H9 (cell line): ENCODE results near the gene TERT. TPM values are rescaled to one million over a fixed set of nuclear protein-coding genes. Genes with fewer than 3 reads are reported as not detected.

Experiments
- DNase-seq: peaks from one replicate; pipeline ENCODE4 v3.0.0-alpha.2; 2017
- H2AFZ ChIP-seq: one replicate; pipeline ENCODE4 v1.6.1; 2013; ENCODE audit warnings: mild to moderate bottlenecking, low read length, control low read depth, moderate library complexity
- H2AK5ac ChIP-seq: 2 replicates; pipeline ENCODE4 v1.6.1; 2013; ENCODE audit warnings: low read length, control low read depth, mixed read lengths; ENCODE audit not compliant: insufficient read length
- H2BK120ac ChIP-seq: one replicate; pipeline ENCODE4 v1.6.1; 2013; ENCODE audit warnings: low read depth, mild to moderate bottlenecking, low read length, control low read depth, inconsistent platforms; ENCODE audit not compliant: poor library complexity, severe bottlenecking
- H2BK12ac ChIP-seq: 2 replicates; pipeline ENCODE4 v1.6.1; 2013; ENCODE audit warnings: low read length, control low read depth, mixed read lengths, low read depth; ENCODE audit not compliant: insufficient read length
- H2BK15ac ChIP-seq: 2 replicates; pipeline ENCODE4 v1.6.1; 2013; ENCODE audit warnings: low read depth, low read length, control low read depth
- H2BK20ac ChIP-seq: one replicate; pipeline ENCODE4 v1.6.1; 2013; ENCODE audit warnings: low read depth, mild to moderate bottlenecking, low read length, control low read depth, inconsistent platforms; ENCODE audit not compliant: poor library complexity, severe bottlenecking
- H2BK5ac ChIP-seq: 2 replicates; pipeline ENCODE4 v1.6.1; 2013; ENCODE audit warnings: low read length, control low read depth, mixed read lengths; ENCODE audit not compliant: insufficient read length
- H3K14ac ChIP-seq: 2 replicates; pipeline ENCODE4 v1.6.1; 2013; ENCODE audit warnings: low read length, control low read depth; ENCODE audit not compliant: insufficient read depth
- H3K18ac ChIP-seq: 2 replicates; pipeline ENCODE4 v1.6.1; 2013; ENCODE audit warnings: low read depth, mild to moderate bottlenecking, mixed read lengths, low read length, control low read depth; ENCODE audit not compliant: insufficient read length
- H3K23ac ChIP-seq: 2 replicates; pipeline ENCODE4 v1.6.1; 2013; ENCODE audit warnings: low read length, control low read depth, mixed read lengths, low read depth; ENCODE audit not compliant: insufficient read length
- H3K23me2 ChIP-seq: 2 replicates; pipeline ENCODE4 v1.6.1; 2013; ENCODE audit warnings: low read depth, mild to moderate bottlenecking, mixed read lengths, low read length, control low read depth; ENCODE audit not compliant: insufficient read length, poor library complexity, severe bottlenecking
- H3K27ac ChIP-seq: 2 replicates; pipeline ENCODE4 v1.5.1; 2013; ENCODE audit warnings: low read length, control low read depth, mixed read lengths, low read depth; ENCODE audit not compliant: insufficient read length
- H3K27me3 ChIP-seq: 2 replicates; pipeline ENCODE4 v1.6.1; 2013; ENCODE audit warnings: low read length, control low read depth, inconsistent platforms; ENCODE audit not compliant: insufficient read depth
- H3K4ac ChIP-seq: 2 replicates; pipeline ENCODE4 v1.6.1; 2013; ENCODE audit warnings: low read depth, mild to moderate bottlenecking, control low read depth, inconsistent platforms, low read length, moderate library complexity
- H3K4me1 ChIP-seq: 2 replicates; pipeline ENCODE4 v1.6.1; 2013; ENCODE audit warnings: low read length, control low read depth, inconsistent platforms; ENCODE audit not compliant: insufficient read depth
- H3K4me2 ChIP-seq: 2 replicates; pipeline ENCODE4 v1.6.1; 2013; ENCODE audit warnings: low read length, control low read depth, mixed read lengths; ENCODE audit not compliant: insufficient read length, insufficient read depth
- H3K56ac ChIP-seq: 2 replicates; pipeline ENCODE4 v1.6.1; 2013; ENCODE audit warnings: low read depth, mild to moderate bottlenecking, mixed read lengths, low read length, control low read depth; ENCODE audit not compliant: insufficient read length
- H3K79me1 ChIP-seq: 2 replicates; pipeline ENCODE4 v1.6.1; 2013; ENCODE audit warnings: low read depth, mild to moderate bottlenecking, moderate library complexity, low read length, control low read depth, inconsistent platforms; ENCODE audit not compliant: insufficient read depth, poor library complexity, severe bottlenecking
- H3K79me2 ChIP-seq: 2 replicates; pipeline ENCODE4 v1.6.1; 2013; ENCODE audit warnings: low read length, control low read depth, inconsistent platforms; ENCODE audit not compliant: insufficient read depth
- H3K9ac ChIP-seq: 2 replicates; pipeline ENCODE4 v1.6.1; 2013; ENCODE audit warnings: low read length, control low read depth, mixed read lengths; ENCODE audit not compliant: insufficient read length; ENCODE audit errors: extremely low read depth
- H3K9me3 ChIP-seq: one replicate; pipeline ENCODE4 v1.6.1; 2013; ENCODE audit warnings: low read depth, low read length, inconsistent platforms; ENCODE audit not compliant: control insufficient read depth
- H3T11ph ChIP-seq: one replicate; pipeline ENCODE4 v1.6.1; 2013; ENCODE audit warnings: mild to moderate bottlenecking, low read length, control low read depth, inconsistent platforms
- H4K20me1 ChIP-seq: one replicate; pipeline ENCODE4 v1.6.1; 2013; ENCODE audit not compliant: control insufficient read depth, insufficient read length, insufficient read depth
- H4K5ac ChIP-seq: 2 replicates; pipeline ENCODE4 v1.6.1; 2013; ENCODE audit warnings: low read depth, mild to moderate bottlenecking, mixed read lengths, low read length, control low read depth; ENCODE audit not compliant: insufficient read length
- H4K8ac ChIP-seq: replicated peaks from 2 replicates; pipeline ENCODE4 v1.6.1; 2013; ENCODE audit warnings: low read length, control low read depth, mixed read lengths, low read depth; ENCODE audit not compliant: insufficient read length
- H4K91ac ChIP-seq: 2 replicates; pipeline ENCODE4 v1.6.1; 2013; ENCODE audit warnings: low read depth, mild to moderate bottlenecking, moderate library complexity, mixed read lengths, low read length, control low read depth; ENCODE audit not compliant: insufficient read length
- H3K27ac Mint-ChIP-seq, 3 experiments: 2 replicates in 2 of 3; 3 replicates in 1 of 3; pipeline ENCODE4 v1.8.0; 2020 to 2021; ENCODE audit warnings: mixed read lengths in 3 of 3, mild to moderate bottlenecking in 1 of 3, moderate library complexity in 1 of 3
- H3K27me3 Mint-ChIP-seq: 2 replicates; pipeline ENCODE4 v1.8.0; 2021; ENCODE audit warnings: low read depth, mild to moderate bottlenecking, moderate library complexity, mixed read lengths
- H3K36me3 Mint-ChIP-seq, 3 experiments: 2 replicates in 2 of 3; 3 replicates in 1 of 3; pipeline ENCODE4 v1.8.0; 2020 to 2021; ENCODE audit warnings: low read depth in 3 of 3, mixed read lengths in 3 of 3; ENCODE audit not compliant: insufficient read depth in 1 of 3
- H3K4me1 Mint-ChIP-seq, 2 experiments: 2 replicates each; pipeline ENCODE4 v1.8.0; 2020; ENCODE audit warnings: mixed read lengths in 2 of 2
- H3K4me3 Mint-ChIP-seq, 2 experiments: 2 replicates in 1 of 2; 3 replicates in 1 of 2; pipeline ENCODE4 v1.8.0; 2020 to 2021; ENCODE audit warnings: mild to moderate bottlenecking in 2 of 2, mixed read lengths in 2 of 2, moderate library complexity in 1 of 2
- H3K9me3 Mint-ChIP-seq, 2 experiments: 2 replicates in 1 of 2; 3 replicates in 1 of 2; pipeline ENCODE4 v1.8.0; 2020; ENCODE audit warnings: mild to moderate bottlenecking in 2 of 2, mixed read lengths in 2 of 2, moderate library complexity in 1 of 2
- CTCF ChIP-seq: fragments of 200-600 bp; sonication (generic); conservative IDR thresholded peaks from 3 replicates; pipeline ENCODE4 v1.8.0; 2021; ENCODE audit warnings: antibody characterized with exemption, mild to moderate bottlenecking
- WGBS: extraction: QIAGEN DNeasy Blood & Tissue Kit; methylation state at CpG from one replicate; pipeline ENCODE4 v1.1.7; 2013; ENCODE audit warnings: missing lambda C conversion rate, low lambda C conversion rate, mixed read lengths; ENCODE audit not compliant: insufficient read length; ENCODE audit errors: extremely low coverage; 5-methylcytosine and 5-hydroxymethylcytosine counted together
- total RNA-seq: library from RNA; stranded (reverse); gene quantifications from 2 replicates; pipeline ENCODE4 v1.2.1, GENCODE V29; 2021

The TERT gene
- total RNA-seq, 1 experiment from 2014 or later = 15.5 TPM

GRCh38 chr5:1240496-1241260, 54.2 kb downstream of the TERT start:
- no peak overlapping the region for H2BK120ac ChIP-seq
- H2BK15ac ChIP-seq = no peak overlapping the region
- Mint-ChIP-seq H3K4me3 (no peak overlapping the region), H3K27me3 (peaks cover 3% of the 10 kb centered on the region; the same call in 1 of the 2 replicates), H3K9me3 (peaks cover 10 to 11% of the 10 kb centered on the region in 2 experiments), H3K4me1 (peaks cover 3 to 14% of the 10 kb centered on the region in 2 experiments), H3K36me3 (0 out of 7 replicates have a peak, but pooled peaks cover 0 to 2% (median 0%) of the 10 kb centered on the region in 3 experiments), H3K27ac (no peak overlapping the region; a peak in 2 of 7 replicates)
- H3K23ac ChIP-seq = no peak overlapping the region
- no peak overlapping the region for H2AK5ac ChIP-seq
- no peaks in the 10 kb centered on the region for H3K4me1 ChIP-seq
- no peak for DNase-seq
- no peak overlapping the region for H4K91ac ChIP-seq
- no peak overlapping the region for H3T11ph ChIP-seq
- H2AFZ ChIP-seq = no peak overlapping the region
- H3K79me1 ChIP-seq = no peaks in the 10 kb centered on the region
- no peaks in the 10 kb centered on the region for H3K23me2 ChIP-seq
- no peak overlapping the region for H2BK12ac ChIP-seq
- TF ChIP-seq CTCF = no peak
- H3K14ac ChIP-seq = no peak overlapping the region; the same call in 1 of the 2 replicates
- no peaks in the 10 kb centered on the region for H4K20me1 ChIP-seq
- H2BK20ac ChIP-seq = no peak overlapping the region
- H3K79me2 ChIP-seq = no peaks in the 10 kb centered on the region
- H3K9me3 ChIP-seq = no peaks in the 10 kb centered on the region
- H2BK5ac ChIP-seq = no peak overlapping the region
- no peak overlapping the region for H3K4me2 ChIP-seq
- no peak overlapping the region for H4K5ac ChIP-seq
- H4K8ac ChIP-seq = no peak overlapping the region
- no peak overlapping the region for H3K18ac ChIP-seq
- no peaks in the 10 kb centered on the region for H3K27me3 ChIP-seq
- no peak overlapping the region for H3K56ac ChIP-seq
- no peak overlapping the region for H3K27ac ChIP-seq
- H3K9ac ChIP-seq = no peak overlapping the region
- H3K4ac ChIP-seq = no peak overlapping the region
- WGBS = no CpG with 5 or more reads among the region's 29 CpGs
